ENCODE results near the gene CENPE.

- TF ChIP-seq, protein P1, sequence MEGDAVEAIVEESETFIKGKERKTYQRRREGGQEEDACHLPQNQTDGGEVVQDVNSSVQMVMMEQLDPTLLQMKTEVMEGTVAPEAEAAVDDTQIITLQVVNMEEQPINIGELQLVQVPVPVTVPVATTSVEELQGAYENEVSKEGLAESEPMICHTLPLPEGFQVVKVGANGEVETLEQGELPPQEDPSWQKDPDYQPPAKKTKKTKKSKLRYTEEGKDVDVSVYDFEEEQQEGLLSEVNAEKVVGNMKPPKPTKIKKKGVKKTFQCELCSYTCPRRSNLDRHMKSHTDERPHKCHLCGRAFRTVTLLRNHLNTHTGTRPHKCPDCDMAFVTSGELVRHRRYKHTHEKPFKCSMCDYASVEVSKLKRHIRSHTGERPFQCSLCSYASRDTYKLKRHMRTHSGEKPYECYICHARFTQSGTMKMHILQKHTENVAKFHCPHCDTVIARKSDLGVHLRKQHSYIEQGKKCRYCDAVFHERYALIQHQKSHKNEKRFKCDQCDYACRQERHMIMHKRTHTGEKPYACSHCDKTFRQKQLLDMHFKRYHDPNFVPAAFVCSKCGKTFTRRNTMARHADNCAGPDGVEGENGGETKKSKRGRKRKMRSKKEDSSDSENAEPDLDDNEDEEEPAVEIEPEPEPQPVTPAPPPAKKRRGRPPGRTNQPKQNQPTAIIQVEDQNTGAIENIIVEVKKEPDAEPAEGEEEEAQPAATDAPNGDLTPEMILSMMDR (conservative IDR thresholded peaks at IDR 0.05; ENCODE audit: low read depth, low read length): no peak
- TF ChIP-seq SMC3 (IDR thresholded peaks at IDR 0.05; ENCODE audit: low read depth, low read length): no peak
- no peak for TF ChIP-seq POLR2A (IDR thresholded peaks at IDR 0.05; ENCODE audit: low read depth, low read length)
- no peak for TF ChIP-seq RFX5 (IDR thresholded peaks at IDR 0.05; ENCODE audit: low read depth, low read length)
- TF ChIP-seq CEBPB (IDR thresholded peaks at IDR 0.05; ENCODE audit: low read depth, low read length): no peak
- no peak for TF ChIP-seq RAD21 (IDR thresholded peaks at IDR 0.05; ENCODE audit: low read length)
Observed at GRCh38 chr4:103207673-103208072, 9.5 kb upstream of the CENPE start.
